CD14-positive monocyte (primary cell): ENCODE measurements around the gene HDAC4. TPM values are rescaled to one million over a fixed set of nuclear protein-coding genes. Genes with fewer than 3 reads are reported as not detected.
A peak's percentile ranks its signal among the peaks of the same experiment; 100 is the strongest.

ENCODE experiments used
- DNase-seq, 3 donors: peaks; one replicate each; pipeline ENCODE4 v3.0.0-alpha.2; 2011 to 2022
- H2AFZ ChIP-seq: 2 replicates; pipeline ENCODE4 v1.6.0; 2012; ENCODE audit warnings: mild to moderate bottlenecking, low read depth, low read length, inconsistent platforms; ENCODE audit not compliant: insufficient read depth, poor library complexity, severe bottlenecking
- H3K27ac ChIP-seq, 2 donors: 1 replicate in 1 of 2; 2 replicates in 1 of 2; pipeline ENCODE4 v1.5.1; 2012 to 2013; ENCODE audit warnings: low read length in 2 of 2, control low read depth in 1 of 2, inconsistent platforms in 1 of 2, low read depth in 1 of 2, mild to moderate bottlenecking in 1 of 2
- H3K27me3 ChIP-seq, 2 donors: one replicate each; pipeline versions ENCODE4 v1.6.0 to v1.6.1; 2011 to 2013; ENCODE audit warnings: low read length in 2 of 2; ENCODE audit not compliant: control insufficient read depth in 2 of 2, insufficient read depth in 2 of 2
- H3K36me3 ChIP-seq, 2 donors: replicated peaks in 1 of 2; 1 replicate in 1 of 2; 2 replicates in 1 of 2; pipeline versions ENCODE4 v1.5.1 to v1.6.1; 2012 to 2013; ENCODE audit warnings: low read length in 2 of 2, control low read depth in 1 of 2, inconsistent platforms in 1 of 2, mild to moderate bottlenecking in 1 of 2; ENCODE audit not compliant: insufficient read depth in 2 of 2, control insufficient read depth in 1 of 2
- H3K4me1 ChIP-seq, 2 donors: 1 replicate in 1 of 2; 2 replicates in 1 of 2; pipeline versions ENCODE4 v1.5.1 to v1.6.1; 2012 to 2013; ENCODE audit warnings: low read length in 2 of 2, control low read depth in 1 of 2, inconsistent platforms in 1 of 2, mild to moderate bottlenecking in 1 of 2, moderate library complexity in 1 of 2; ENCODE audit not compliant: insufficient read depth in 2 of 2, control insufficient read depth in 1 of 2
- H3K4me2 ChIP-seq: replicated peaks from 2 replicates; pipeline ENCODE3; 2012; ENCODE audit warnings: low read length, moderate library complexity, mild to moderate bottlenecking; ENCODE audit not compliant: poor library complexity, severe bottlenecking; ENCODE audit errors: extremely low read depth
- H3K4me3 ChIP-seq, 3 experiments: fragments of 200-600 bp in 1 of 3; sonication (generic) in 1 of 3; replicated peaks in 1 of 3; 1 replicate in 2 of 3; 2 replicates in 1 of 3; pipeline ENCODE4 v1.5.1; 2011 to 2013; ENCODE audit warnings: low read length in 3 of 3, mild to moderate bottlenecking in 3 of 3, control low read depth in 2 of 3, low read depth in 2 of 3, inconsistent platforms in 1 of 3, moderate library complexity in 1 of 3
- H3K79me2 ChIP-seq: 2 replicates; pipeline ENCODE4 v1.6.0; 2012; ENCODE audit warnings: mild to moderate bottlenecking, control low read depth, inconsistent platforms, low read length, moderate library complexity; ENCODE audit not compliant: insufficient read depth
- H3K9ac ChIP-seq: 2 replicates; pipeline ENCODE4 v1.6.0; 2017; ENCODE audit warnings: low read length, mild to moderate bottlenecking; ENCODE audit not compliant: insufficient read depth, poor library complexity, severe bottlenecking
- H3K9me3 ChIP-seq, 2 donors: replicated peaks in 1 of 2; 1 replicate in 1 of 2; 2 replicates in 1 of 2; pipeline versions ENCODE4 v1.5.1 to v1.6.1; 2012 to 2013; ENCODE audit warnings: low read length in 2 of 2, control low read depth in 1 of 2; ENCODE audit not compliant: control insufficient read depth in 1 of 2, insufficient read depth in 1 of 2
- H4K20me1 ChIP-seq: 2 replicates; pipeline ENCODE4 v1.6.0; 2012; ENCODE audit warnings: mild to moderate bottlenecking, low read length, control low read depth, moderate library complexity; ENCODE audit not compliant: insufficient read depth
- H3K27ac Mint-ChIP-seq, 7 donors: one replicate each; pipeline ENCODE4 v1.8.0; 2020; ENCODE audit warnings: mild to moderate bottlenecking in 7 of 7, mixed read lengths in 7 of 7, moderate library complexity in 6 of 7, inconsistent platforms in 2 of 7
- H3K27me3 Mint-ChIP-seq, 3 donors: one replicate each; pipeline ENCODE4 v1.8.0; 2021 to 2022; ENCODE audit warnings: low read depth in 3 of 3, mild to moderate bottlenecking in 3 of 3, mixed read lengths in 3 of 3, moderate library complexity in 3 of 3, inconsistent platforms in 1 of 3
- H3K36me3 Mint-ChIP-seq, 2 donors: one replicate each; pipeline ENCODE4 v1.8.0; 2020; ENCODE audit warnings: mixed read lengths in 2 of 2, inconsistent platforms in 1 of 2, mild to moderate bottlenecking in 1 of 2
- H3K4me1 Mint-ChIP-seq: one replicate; pipeline ENCODE4 v1.8.0; 2020; ENCODE audit warnings: mild to moderate bottlenecking, mixed read lengths
- H3K4me3 Mint-ChIP-seq, 2 donors: one replicate each; pipeline ENCODE4 v1.8.0; 2020; ENCODE audit warnings: mild to moderate bottlenecking in 2 of 2, mixed read lengths in 2 of 2, moderate library complexity in 1 of 2
- H3K9me3 Mint-ChIP-seq, 7 donors: one replicate each; pipeline ENCODE4 v1.8.0; 2020 to 2022; ENCODE audit warnings: mixed read lengths in 7 of 7, mild to moderate bottlenecking in 6 of 7, moderate library complexity in 6 of 7, inconsistent platforms in 2 of 7
- CTCF ChIP-seq: fragments of 200-600 bp; IDR thresholded peaks from one replicate; pipeline ENCODE4 v1.8.0; 2022; ENCODE audit warnings: antibody characterized with exemption, mild to moderate bottlenecking
- WGBS: methylation state at CpG from one replicate; pipeline ENCODE4 v1.1.5; 2013; ENCODE audit warnings: missing lambda C conversion rate; ENCODE audit not compliant: insufficient coverage; 5-methylcytosine and 5-hydroxymethylcytosine counted together
- intact Hi-C, 2 donors: fragments of 100-400 bp; cut with micrococcal nuclease; formaldehyde crosslinking; loops; one replicate each; pipeline versions ENCODE4 v1.15.0 to v1.15.1; 2023
- polyA plus RNA-seq, 3 donors: library from polyadenylated mRNA; depleted of rRNA in 1 of 3; unstranded in 2 of 3; stranded (reverse) in 1 of 3; fragments of 300-500 nt in 2 of 3; fragments of >200 nt in 1 of 3; fragmentation: Illumina TruSeq in 2 of 3; gene quantifications; 1 replicate in 2 of 3; 2 replicates in 1 of 3; pipeline ENCODE4 v1.2.3, GENCODE V29; 2012 to 2021

HDAC4 gene
- polyA plus RNA-seq, 3 donors, result 3.3 to 23.0 (median 4.5) TPM

GRCh38 chr2:239096676-239097427 is 304.0 kb downstream of the HDAC4 start:
- H3K9me3 Mint-ChIP-seq, result no peaks in the 10 kb centered on the region
- Histone ChIP-seq H3K9me3 (no peaks in the 10 kb centered on the region), H3K4me2 (no peak overlapping the region), H4K20me1 (peaks cover 70% of the 10 kb centered on the region), H3K27ac (no peak overlapping the region), H3K4me3 (no peak overlapping the region), H3K36me3 (peaks cover 94 to 95% of the 10 kb centered on the region in 2 donors), H2AFZ (no peak overlapping the region), H3K79me2 (no peaks in the 10 kb centered on the region), H3K27me3 (no peaks in the 10 kb centered on the region), H3K4me1 (no peaks in the 10 kb centered on the region), H3K9ac (no peak overlapping the region)
- H3K27me3 Mint-ChIP-seq, result peaks cover 0 to 2% (median 0%) of the 10 kb centered on the region in 3 donors
- H3K27ac Mint-ChIP-seq, result peak overlapping the region in 3 of 7 donors; percentile 37 to 59 (median 41)
- H3K36me3 Mint-ChIP-seq, result peaks cover 70 to 89% of the 10 kb centered on the region in 2 donors
- TF ChIP-seq CTCF, result no peak
- H3K4me3 Mint-ChIP-seq, result no peak overlapping the region
- WGBS, result 95% methylated on average over 24 of the region's 28 CpGs
- intact Hi-C loops, result no loop called here
- DNase-seq, result no peak
- no peaks in the 10 kb centered on the region for H3K4me1 Mint-ChIP-seq

GRCh38 chr2:239095460-239096081 is 305.2 kb downstream of the HDAC4 start:
- peak overlapping the region in 1 of 7 donors; percentile 48 for H3K27ac Mint-ChIP-seq
- Histone ChIP-seq H3K4me3 (no peak overlapping the region), H3K27ac (no peak overlapping the region), H2AFZ (no peak overlapping the region), H3K27me3 (no peaks in the 10 kb centered on the region), H3K9ac (no peak overlapping the region), H3K4me1 (no peaks in the 10 kb centered on the region), H3K79me2 (no peaks in the 10 kb centered on the region), H3K36me3 (peaks cover 92 to 95% of the 10 kb centered on the region in 2 donors), H4K20me1 (peaks cover 64% of the 10 kb centered on the region), H3K4me2 (no peak overlapping the region), H3K9me3 (no peaks in the 10 kb centered on the region)
- peaks cover 68 to 92% of the 10 kb centered on the region in 2 donors for H3K36me3 Mint-ChIP-seq
- peaks cover 0 to 2% (median 0%) of the 10 kb centered on the region in 3 donors for H3K27me3 Mint-ChIP-seq
- intact Hi-C loops, result no loop called here
- H3K4me1 Mint-ChIP-seq, result no peaks in the 10 kb centered on the region
- no peaks in the 10 kb centered on the region for H3K9me3 Mint-ChIP-seq
- 95% methylated on average over 19 of the region's 20 CpGs for WGBS
- no peak for TF ChIP-seq CTCF
- no peak overlapping the region for H3K4me3 Mint-ChIP-seq
- DNase-seq, result no peak
